ENCODE results near the gene OSBPL3. TPM values are rescaled to one million over a fixed set of nuclear protein-coding genes. Genes with fewer than 3 reads are reported as not detected.
A peak's percentile ranks its signal among the peaks of the same experiment; 100 is the strongest.

Gene OSBPL3
- total RNA-seq, 4 donors from 2014 or later = 4.3 to 8.6 (median 7.1) TPM

- DNase-seq (ENCODE audit: low spot score) (no peak), ATAC-seq (ENCODE audit: low FRiP score) (peak; percentile 84)
- TF ChIP-seq, protein P1, sequence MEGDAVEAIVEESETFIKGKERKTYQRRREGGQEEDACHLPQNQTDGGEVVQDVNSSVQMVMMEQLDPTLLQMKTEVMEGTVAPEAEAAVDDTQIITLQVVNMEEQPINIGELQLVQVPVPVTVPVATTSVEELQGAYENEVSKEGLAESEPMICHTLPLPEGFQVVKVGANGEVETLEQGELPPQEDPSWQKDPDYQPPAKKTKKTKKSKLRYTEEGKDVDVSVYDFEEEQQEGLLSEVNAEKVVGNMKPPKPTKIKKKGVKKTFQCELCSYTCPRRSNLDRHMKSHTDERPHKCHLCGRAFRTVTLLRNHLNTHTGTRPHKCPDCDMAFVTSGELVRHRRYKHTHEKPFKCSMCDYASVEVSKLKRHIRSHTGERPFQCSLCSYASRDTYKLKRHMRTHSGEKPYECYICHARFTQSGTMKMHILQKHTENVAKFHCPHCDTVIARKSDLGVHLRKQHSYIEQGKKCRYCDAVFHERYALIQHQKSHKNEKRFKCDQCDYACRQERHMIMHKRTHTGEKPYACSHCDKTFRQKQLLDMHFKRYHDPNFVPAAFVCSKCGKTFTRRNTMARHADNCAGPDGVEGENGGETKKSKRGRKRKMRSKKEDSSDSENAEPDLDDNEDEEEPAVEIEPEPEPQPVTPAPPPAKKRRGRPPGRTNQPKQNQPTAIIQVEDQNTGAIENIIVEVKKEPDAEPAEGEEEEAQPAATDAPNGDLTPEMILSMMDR (IDR thresholded peaks at IDR 0.05) = peak in 1 of 3 donors; percentile 49
Observed at GRCh38 chr7:24812305-24812945, 167.6 kb downstream of the OSBPL3 start.

DNA sequence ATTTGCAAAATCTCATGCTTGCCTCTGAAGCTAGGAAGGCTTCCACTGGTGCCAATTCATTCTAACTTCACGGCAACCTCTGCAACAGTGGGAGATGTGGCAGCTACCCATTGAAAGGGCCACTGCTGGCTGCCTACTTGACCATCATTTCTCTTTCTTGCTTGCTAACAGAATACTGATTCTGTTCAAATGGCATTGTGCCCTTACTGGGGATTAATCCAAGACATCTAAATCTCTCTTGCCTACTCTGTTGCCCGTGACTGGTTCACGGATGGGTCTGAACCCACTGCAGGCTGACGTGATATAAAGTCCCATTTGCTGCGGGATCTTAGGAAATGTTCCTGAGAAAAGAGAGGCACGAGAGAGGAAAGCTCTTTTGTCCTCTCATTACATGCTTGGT, 171.5 kb downstream of the OSBPL3 start:
- ATAC-seq (ENCODE audit: low FRiP score) = no peak
- TF ChIP-seq, protein P1 (IDR thresholded peaks at IDR 0.05) = no peak

DNA sequence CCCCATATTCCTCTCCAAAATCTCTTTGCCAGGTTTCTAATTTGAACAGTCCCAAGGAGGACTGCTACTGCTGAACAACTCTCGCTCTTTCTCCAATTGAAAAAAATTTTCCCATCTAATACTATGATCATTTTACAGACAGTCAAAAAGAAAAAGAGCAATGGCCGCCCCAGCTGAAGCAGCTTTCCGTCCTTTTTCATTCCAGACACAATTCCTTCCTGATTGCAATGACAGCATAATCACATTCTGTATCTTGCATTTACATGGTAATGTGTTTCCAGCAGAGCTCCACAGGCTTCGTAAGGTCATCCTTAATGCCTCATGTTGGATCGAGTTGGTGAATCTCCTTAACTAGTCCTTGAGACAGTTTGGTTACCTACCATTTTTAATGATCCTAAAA, 177.7 kb downstream of the OSBPL3 start:
- DNase-seq (ENCODE audit: low spot score) = no peak
- TF ChIP-seq, protein P1 (IDR thresholded peaks at IDR 0.05) = no peak
- no peak for ATAC-seq (ENCODE audit: low FRiP score)

More for the DNA sequence above, 171.5 kb downstream of the OSBPL3 start:
- DNase-seq (ENCODE audit: low spot score) = no peak

DNA sequence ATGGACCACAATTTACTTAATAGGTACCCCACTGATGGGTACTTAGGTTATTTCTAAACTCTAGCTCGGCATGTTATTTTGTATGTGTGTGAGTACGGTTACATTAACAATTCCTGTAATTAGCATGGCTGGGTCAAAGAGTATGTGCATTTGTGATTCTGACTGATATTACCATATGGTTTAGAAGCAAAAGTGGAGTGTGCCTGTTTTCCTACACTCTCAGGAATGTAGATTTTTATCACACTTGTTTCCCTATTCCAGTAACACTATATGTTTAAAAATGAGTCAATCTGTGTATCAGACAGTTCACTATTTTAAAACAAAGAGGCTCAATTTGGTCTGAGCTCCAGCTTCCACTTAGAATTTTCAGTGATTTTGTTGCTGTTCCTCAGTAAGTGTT, 178.1 kb downstream of the OSBPL3 start:
- TF ChIP-seq, protein P1 (IDR thresholded peaks at IDR 0.05) = no peak
- ATAC-seq (ENCODE audit: low FRiP score) (no peak), DNase-seq (ENCODE audit: low spot score) (no peak)

DNA sequence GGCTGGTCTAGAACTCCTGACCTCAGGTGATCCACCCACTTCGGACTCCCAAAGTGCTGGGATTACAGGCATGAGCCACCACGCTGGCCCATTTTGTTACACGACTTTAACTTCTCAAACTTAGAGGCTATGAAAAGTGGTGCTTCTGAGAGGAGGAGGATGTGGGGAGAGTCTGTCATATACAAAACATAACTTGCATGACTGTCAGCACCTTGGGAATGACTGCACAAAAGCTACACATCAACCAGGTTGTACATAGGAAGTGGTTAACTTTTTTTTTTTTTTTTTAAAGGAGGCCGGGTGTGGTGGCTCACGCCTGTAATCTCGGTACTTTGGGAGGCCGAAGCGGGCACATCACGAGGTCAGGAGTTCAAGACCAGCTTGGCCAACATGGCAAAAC, 179.3 kb downstream of the OSBPL3 start:
- DNase-seq (ENCODE audit: low spot score) (no peak), ATAC-seq (ENCODE audit: low FRiP score) (no peak)
- TF ChIP-seq, protein P1 (IDR thresholded peaks at IDR 0.05) = no peak

GRCh38 chr7:24800073-24800472, 179.9 kb downstream of the OSBPL3 start:
- TF ChIP-seq, protein P1 (IDR thresholded peaks at IDR 0.05) = no peak
- no peak for ATAC-seq (ENCODE audit: low FRiP score)
- no peak for DNase-seq (ENCODE audit: low spot score)

- TF ChIP-seq, protein P1 (IDR thresholded peaks at IDR 0.05) = no peak
- DNase-seq (ENCODE audit: low spot score) (no peak), ATAC-seq (ENCODE audit: low FRiP score) (no peak)
Observed at GRCh38 chr7:24799506-24799905, 180.5 kb downstream of the OSBPL3 start.
